GM12874 (cell line): Measurements from ENCODE around the gene FIZ1.

Experiments used
- TF ChIP-seq, protein P1 (sequence below): IDR thresholded peaks from 2 replicates; pipeline ENCODE4 v1.5.1; 2011; ENCODE audit warnings: low read depth, mild to moderate bottlenecking, control low read depth, low read length, moderate library complexity; ENCODE audit not compliant: insufficient read depth

FIZ1 gene

DNA sequence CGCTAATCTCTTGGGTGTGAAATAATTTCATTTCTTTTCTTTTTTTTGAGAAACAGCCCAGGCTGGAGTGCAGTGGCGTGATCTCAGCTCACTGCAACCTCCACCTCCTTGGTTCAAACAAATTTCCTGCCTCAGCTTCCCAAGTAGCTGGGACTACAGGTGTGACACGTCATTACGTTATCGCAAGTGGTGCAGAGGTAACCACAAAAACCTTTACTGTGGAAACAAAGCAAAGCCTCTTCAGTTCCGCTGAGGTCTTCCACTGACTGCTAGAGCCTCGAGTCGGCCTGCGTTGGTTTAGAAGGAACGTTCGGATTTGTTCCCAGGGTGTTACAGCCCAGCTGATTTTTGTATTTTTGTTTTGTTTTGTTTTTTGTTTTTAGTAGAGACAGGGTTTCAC, 27.0 kb upstream of the FIZ1 start:
- TF ChIP-seq, protein P1, sequence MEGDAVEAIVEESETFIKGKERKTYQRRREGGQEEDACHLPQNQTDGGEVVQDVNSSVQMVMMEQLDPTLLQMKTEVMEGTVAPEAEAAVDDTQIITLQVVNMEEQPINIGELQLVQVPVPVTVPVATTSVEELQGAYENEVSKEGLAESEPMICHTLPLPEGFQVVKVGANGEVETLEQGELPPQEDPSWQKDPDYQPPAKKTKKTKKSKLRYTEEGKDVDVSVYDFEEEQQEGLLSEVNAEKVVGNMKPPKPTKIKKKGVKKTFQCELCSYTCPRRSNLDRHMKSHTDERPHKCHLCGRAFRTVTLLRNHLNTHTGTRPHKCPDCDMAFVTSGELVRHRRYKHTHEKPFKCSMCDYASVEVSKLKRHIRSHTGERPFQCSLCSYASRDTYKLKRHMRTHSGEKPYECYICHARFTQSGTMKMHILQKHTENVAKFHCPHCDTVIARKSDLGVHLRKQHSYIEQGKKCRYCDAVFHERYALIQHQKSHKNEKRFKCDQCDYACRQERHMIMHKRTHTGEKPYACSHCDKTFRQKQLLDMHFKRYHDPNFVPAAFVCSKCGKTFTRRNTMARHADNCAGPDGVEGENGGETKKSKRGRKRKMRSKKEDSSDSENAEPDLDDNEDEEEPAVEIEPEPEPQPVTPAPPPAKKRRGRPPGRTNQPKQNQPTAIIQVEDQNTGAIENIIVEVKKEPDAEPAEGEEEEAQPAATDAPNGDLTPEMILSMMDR, result no peak

DNA sequence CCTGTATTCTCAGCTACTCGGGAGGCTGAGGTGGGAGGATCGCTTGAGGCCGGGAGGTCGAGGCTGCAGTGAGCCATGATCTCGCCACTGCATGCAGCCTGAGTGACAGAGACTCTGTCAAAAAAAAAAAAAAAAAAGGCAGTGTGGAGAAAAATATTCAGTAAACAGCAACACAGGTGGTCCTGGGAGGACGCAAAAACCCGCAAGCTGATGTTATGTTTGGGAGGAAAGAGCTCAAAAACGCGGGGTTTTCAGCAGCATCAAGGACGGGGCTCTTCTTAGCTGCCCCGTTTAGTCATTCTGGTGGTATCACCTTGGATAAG, 25.6 kb upstream of the FIZ1 start:
- TF ChIP-seq, protein P1, result no peak

DNA sequence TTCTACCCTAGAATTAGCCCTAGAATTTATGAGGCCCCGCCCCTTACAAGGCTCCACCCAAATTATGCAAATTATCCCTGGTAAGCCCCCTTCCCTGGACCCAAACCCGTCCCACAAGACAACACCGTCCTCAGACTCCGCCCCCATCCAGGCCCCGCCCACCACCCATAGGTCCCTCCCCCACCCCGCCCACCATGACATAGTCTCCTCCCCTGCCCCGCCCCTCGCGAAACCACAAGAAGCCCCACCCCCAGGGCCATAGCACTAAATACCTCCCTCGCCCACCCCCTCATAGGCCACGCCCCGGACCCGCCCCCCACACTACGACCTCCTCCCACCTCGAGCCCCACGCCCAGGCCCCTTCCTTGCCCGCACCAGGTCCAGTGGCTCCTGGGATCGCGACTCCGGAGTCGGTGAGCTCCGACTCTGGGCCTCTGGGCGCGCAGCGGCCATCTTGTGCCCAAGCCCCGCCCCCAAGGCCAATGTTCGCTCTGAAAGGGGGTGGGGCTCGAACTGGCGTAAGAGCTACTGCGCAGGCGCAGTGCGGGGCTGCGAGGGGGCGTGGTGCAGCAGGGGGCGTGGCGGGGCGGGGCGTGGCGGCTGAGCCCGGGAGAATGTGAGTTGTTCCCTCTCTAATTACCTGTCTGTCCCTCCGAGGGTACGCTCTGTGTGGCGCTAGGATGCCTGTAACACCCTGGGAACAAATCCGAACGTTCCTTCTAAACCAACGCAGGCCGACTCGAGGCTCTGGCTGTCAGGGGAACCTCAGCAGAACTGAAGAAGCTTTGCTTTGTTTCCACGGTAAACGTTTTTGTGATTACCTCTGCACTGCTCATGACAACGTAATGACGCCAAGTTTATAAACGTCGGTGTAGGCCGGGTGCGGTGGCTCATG, 25.0 kb upstream of the FIZ1 start, which contains the start of gene ZNF784:
ZNF784 (minus strand) TSS at position 458 of the 895 bp plus-strand sequence; CDS start at position 453, 5 bp downstream.
- TF ChIP-seq, protein P1, result no peak

DNA sequence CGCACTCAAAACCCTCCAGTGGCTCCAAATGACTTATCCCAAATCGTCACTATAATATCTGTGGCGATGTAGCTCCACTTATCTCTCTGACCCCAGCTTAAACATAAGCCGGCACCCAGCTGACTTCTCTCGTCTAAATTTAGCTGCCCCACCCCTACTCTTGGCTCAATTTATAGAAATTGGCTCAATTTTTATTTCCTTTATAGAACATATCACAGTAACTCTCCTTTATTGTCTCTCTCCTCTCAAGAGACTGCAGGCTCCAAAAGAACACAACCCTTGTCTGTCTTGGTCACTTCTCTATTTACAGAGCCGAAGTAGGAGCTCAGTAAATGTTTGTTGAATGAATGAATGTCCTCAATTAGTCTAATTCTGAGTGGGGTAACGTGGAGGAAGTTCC, 24.2 kb upstream of the FIZ1 start:
- TF ChIP-seq, protein P1, result no peak

DNA sequence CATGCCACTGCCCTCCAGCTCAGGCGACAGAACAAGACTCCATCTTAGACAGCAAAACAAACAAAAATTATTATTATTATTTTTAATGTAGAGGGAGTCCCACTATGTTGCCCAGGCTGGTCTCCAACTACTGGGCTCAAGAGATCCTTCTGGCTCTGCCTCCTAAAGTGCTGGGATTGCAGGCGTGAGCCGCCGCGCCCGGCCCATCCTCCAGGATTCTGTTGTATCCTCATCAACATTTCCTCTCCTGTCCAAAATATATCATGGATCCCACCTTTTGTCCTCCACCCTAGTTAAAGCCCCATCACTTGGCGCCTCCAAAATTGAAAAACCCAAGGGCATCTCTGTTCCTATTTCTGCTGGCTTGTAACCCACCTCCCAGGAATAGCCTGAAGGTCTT, 23.8 kb upstream of the FIZ1 start:
- TF ChIP-seq, protein P1, result no peak

DNA sequence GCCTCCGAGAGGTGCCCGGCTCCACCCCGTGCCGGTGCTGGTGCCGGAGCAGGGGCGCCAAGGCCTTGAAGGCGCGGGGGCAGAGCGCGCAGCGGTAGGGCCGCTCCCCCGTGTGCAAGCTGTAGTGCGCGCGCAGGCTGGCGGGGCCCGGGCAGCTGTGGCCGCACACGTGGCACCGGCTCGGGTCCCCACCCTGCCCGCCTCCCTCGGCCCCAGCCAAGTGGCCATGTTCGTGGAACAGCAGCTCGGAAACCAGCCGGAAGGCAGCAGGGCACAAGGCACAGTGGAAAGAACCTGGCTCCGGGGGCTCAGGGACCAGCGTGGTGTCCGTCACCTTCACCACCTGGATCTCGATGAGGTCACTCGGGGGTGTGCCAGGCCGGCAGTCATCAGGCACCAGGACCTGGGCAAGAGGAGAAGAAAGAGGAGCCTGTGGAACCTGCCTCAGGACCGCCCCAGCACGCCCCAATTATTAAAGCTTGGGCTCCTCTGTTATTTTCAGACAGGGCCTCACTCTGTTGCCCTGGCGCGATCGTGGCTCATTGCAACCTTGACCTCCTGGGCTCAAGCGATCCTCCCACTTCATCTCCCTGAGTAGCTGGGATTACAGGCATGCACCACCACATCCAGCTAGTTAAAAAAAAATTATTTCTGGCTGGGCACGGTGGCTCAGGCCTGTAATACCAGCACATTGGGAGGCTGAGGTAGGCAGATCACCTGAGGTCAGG, 23.1 kb upstream of the FIZ1 start:
- TF ChIP-seq, protein P1, result no peak

DNA sequence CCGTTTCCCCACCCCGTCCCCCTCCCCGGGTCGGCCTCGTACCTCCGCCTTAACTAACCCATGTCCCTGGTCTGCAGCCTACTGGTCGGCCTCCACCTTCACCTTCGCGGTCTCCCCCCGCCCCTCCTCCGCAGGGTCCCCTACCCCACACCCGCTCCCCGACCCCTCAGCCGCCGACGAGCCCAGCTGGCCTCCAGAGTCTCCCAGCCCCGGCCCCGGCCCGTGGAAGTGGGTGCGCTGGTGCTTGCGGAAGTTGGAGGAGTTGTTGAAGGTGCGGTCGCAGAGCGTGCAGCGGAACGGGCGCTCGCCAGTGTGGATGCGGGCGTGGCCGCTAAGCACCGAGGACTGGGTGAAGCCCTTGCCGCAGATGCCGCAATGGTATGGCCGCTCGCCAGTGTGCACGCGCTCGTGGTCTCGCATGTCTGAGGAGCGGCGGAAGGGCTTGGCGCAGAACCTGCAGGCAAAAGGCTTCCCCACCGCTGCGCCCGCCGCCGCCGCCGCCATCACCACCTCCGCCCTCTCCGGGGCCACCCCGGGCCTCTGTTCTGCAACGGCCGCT, 22.4 kb upstream of the FIZ1 start:
- TF ChIP-seq, protein P1, result no peak
